ENCODE measurements around the gene KLHL25. TPM values are rescaled to one million over a fixed set of nuclear protein-coding genes. Genes with fewer than 3 reads are reported as not detected.

The KLHL25 gene
- total RNA-seq, 1 donor = 4.3 TPM

DNA sequence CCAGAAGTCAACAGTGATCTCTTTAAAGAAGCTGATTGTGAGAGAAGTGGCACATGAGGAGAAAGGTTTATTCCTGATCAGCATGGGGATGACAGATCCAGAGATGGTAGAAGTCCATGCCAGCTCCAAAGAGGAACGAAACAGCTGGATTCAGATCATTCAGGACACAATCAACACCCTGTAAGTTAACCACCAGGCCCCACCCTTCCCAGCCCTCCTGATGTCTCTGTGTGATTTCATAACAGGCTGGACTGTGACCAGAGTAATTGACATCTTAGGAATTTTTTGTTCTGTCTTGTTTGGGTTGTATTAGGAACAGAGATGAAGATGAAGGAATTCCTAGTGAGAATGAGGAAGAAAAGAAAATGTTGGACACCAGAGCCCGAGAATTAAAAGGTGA, 67.7 kb downstream of the KLHL25 start:
- peak; percentile 79 for DNase-seq (ENCODE audit: low read depth)
- TF ChIP-seq, protein P1, sequence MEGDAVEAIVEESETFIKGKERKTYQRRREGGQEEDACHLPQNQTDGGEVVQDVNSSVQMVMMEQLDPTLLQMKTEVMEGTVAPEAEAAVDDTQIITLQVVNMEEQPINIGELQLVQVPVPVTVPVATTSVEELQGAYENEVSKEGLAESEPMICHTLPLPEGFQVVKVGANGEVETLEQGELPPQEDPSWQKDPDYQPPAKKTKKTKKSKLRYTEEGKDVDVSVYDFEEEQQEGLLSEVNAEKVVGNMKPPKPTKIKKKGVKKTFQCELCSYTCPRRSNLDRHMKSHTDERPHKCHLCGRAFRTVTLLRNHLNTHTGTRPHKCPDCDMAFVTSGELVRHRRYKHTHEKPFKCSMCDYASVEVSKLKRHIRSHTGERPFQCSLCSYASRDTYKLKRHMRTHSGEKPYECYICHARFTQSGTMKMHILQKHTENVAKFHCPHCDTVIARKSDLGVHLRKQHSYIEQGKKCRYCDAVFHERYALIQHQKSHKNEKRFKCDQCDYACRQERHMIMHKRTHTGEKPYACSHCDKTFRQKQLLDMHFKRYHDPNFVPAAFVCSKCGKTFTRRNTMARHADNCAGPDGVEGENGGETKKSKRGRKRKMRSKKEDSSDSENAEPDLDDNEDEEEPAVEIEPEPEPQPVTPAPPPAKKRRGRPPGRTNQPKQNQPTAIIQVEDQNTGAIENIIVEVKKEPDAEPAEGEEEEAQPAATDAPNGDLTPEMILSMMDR (IDR thresholded peaks at IDR 0.05; ENCODE audit: insufficient read depth, low read depth, low read length) = no peak
- no peak overlapping the region for H3K4me3 ChIP-seq (ENCODE audit: low read depth, low read length)

DNA sequence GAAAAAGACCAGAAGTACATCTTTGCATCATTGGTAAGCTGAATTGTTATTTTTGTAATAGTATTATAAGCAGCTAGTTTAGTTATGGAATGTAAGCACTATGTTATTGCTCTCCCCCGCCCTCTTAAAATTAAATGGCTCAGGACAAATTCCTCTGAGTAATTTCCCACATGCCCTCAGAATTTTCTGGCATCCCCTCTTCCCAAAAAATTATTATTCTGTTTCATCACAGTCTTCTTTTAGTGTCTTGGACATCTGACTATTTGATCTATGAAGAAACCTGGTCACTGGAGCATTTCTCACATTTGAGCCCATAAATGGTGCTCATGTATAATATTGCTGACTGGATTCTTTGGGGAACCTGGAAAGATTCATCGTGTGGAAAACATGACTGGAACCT, 68.3 kb downstream of the KLHL25 start:
- H3K4me3 ChIP-seq (ENCODE audit: low read depth, low read length) = no peak overlapping the region
- DNase-seq (ENCODE audit: low read depth) = peak; percentile 88
- TF ChIP-seq, protein P1 (IDR thresholded peaks at IDR 0.05; ENCODE audit: insufficient read depth, low read depth, low read length) = no peak

GRCh38 chr15:85725564-85725963, 69.2 kb downstream of the KLHL25 start:
- TF ChIP-seq, protein P1 (IDR thresholded peaks at IDR 0.05; ENCODE audit: insufficient read depth, low read depth, low read length) = no peak
- H3K4me3 ChIP-seq (ENCODE audit: low read depth, low read length) = no peak overlapping the region
- DNase-seq (ENCODE audit: low read depth) = peak; percentile 37

DNA sequence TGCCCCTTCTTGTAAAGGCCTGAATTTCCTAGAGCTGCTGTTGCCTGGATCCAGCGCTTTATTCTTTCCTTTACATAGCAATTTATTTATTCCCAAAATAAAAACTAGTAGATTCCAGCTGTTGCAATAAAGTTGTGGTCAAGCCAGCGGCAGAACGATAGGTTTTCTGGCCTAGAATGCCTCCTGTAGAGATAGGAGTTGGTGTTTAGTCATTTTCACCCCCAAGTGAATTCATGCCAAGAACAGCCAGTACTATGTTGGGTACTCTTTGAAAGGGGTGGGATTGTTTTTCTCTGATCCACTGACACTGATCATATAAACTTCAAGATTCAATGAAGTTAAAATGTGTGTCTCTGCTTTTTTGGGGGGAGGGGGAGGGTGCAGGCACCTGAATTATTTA, 69.7 kb downstream of the KLHL25 start:
- H3K4me3 ChIP-seq (ENCODE audit: low read depth, low read length) = no peak overlapping the region
- TF ChIP-seq, protein P1 (IDR thresholded peaks at IDR 0.05; ENCODE audit: insufficient read depth, low read depth, low read length) = no peak
- peak; percentile 85 for DNase-seq (ENCODE audit: low read depth)

DNA sequence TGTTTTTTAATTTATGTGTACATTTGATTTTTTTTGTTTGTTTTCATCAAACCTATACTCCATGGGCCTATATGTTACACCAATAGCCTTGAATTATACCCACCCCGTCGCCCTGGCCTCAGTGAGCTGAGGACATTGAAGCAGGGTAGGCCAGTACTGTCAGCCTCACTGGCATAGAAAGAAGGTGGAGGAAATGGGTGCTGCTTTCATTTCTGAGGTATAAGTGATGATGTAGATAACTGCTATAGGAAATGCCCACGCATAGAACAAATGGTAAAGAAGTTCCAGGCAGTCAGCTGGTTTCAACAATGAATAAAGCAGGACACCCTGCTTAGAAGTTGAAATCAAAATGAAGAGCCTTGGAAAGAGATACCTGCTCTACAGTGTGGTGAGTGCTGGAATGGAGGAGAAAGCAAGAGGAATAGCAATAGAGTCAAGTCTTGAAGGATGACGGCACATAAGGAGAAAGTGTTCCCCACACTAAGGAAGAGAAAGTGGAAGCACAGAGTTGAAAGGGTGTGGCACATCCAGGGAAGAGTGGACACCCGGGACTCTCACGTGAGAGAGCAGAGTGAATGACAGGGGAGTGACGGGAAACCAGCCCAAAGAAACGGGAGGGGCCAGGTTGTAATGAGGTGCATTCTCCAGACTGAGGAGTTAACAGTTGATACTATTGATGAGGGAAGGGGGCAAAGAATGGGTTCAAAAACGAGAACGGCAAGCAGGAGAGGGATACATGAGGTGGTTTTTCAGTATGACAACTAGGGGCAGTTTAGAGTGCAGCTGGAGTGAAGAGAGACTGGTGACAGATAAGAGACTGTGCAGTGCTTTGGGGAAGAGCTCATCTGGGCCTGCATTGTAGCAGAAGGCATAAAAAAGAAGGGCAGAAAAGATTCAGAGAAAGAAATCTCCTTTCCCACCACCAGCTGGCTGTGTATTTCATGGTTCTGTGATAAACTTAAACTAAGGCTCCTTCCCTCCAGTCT, 70.5 kb downstream of the KLHL25 start:
- TF ChIP-seq, protein P1 (IDR thresholded peaks at IDR 0.05; ENCODE audit: insufficient read depth, low read depth, low read length) = no peak
- peak; percentile 36 for DNase-seq (ENCODE audit: low read depth)
- no peak overlapping the region for H3K4me3 ChIP-seq (ENCODE audit: low read depth, low read length)

- no peak for DNase-seq (ENCODE audit: low read depth)
- no peak overlapping the region for H3K4me3 ChIP-seq (ENCODE audit: low read depth, low read length)
- TF ChIP-seq, protein P1 (IDR thresholded peaks at IDR 0.05; ENCODE audit: insufficient read depth, low read depth, low read length) = no peak
Observed at GRCh38 chr15:85722374-85723152, 72.2 kb downstream of the KLHL25 start.
